ENCODE measurements around the gene MYL1. TPM values are rescaled to one million over a fixed set of nuclear protein-coding genes. Genes with fewer than 3 reads are reported as not detected.

Gene MYL1
- total RNA-seq, 1 experiment from 2014 or later, result not detected

GRCh38 chr2:210299866-210300373 is 15.1 kb downstream of the MYL1 start:
- H3K4me1 ChIP-seq (replicated peaks; ENCODE audit: insufficient read depth), result no peaks in the 10 kb centered on the region
- no peaks in the 10 kb centered on the region for H3K27me3 ChIP-seq (ENCODE audit: insufficient read depth, low read depth)
- POLR2A ChIA-PET (ENCODE audit: unreplicated experiment), result no interaction called here
- H3K27ac ChIP-seq, result no peak overlapping the region
- DNase-seq, result no peak
- intact Hi-C loops (cut with micrococcal nuclease; ENCODE audit: unreplicated experiment), result no loop called here
- H3K79me2 ChIP-seq (ENCODE audit: low read depth), result no peaks in the 10 kb centered on the region
- no peaks in the 10 kb centered on the region for H3K36me3 ChIP-seq (ENCODE audit: low read depth)
- H3F3A ChIP-seq (ENCODE audit: insufficient read depth, low read depth), result no peaks in the 10 kb centered on the region
- TF ChIP-seq, protein P1, sequence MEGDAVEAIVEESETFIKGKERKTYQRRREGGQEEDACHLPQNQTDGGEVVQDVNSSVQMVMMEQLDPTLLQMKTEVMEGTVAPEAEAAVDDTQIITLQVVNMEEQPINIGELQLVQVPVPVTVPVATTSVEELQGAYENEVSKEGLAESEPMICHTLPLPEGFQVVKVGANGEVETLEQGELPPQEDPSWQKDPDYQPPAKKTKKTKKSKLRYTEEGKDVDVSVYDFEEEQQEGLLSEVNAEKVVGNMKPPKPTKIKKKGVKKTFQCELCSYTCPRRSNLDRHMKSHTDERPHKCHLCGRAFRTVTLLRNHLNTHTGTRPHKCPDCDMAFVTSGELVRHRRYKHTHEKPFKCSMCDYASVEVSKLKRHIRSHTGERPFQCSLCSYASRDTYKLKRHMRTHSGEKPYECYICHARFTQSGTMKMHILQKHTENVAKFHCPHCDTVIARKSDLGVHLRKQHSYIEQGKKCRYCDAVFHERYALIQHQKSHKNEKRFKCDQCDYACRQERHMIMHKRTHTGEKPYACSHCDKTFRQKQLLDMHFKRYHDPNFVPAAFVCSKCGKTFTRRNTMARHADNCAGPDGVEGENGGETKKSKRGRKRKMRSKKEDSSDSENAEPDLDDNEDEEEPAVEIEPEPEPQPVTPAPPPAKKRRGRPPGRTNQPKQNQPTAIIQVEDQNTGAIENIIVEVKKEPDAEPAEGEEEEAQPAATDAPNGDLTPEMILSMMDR (conservative IDR thresholded peaks at IDR 0.05), result no peak
- TF ChIP-seq EZH2 (IDR thresholded peaks at IDR 0.05; ENCODE audit: low read depth), result no peak
- H3K4me3 ChIP-seq, result no peak overlapping the region
- H3K9me3 ChIP-seq (ENCODE audit: insufficient read depth, low read depth), result no peaks in the 10 kb centered on the region
- H2AFZ ChIP-seq, result no peak overlapping the region
- H3K9me2 ChIP-seq (ENCODE audit: insufficient read depth), result no peaks in the 10 kb centered on the region
- no peak overlapping the region for H3K4me2 ChIP-seq
- BruUV-seq (replicated peaks), result no TSS peak
- no peaks in the 10 kb centered on the region for H4K20me1 ChIP-seq (ENCODE audit: insufficient read depth)
- CTCF ChIA-PET, result no interaction called here

GRCh38 chr2:210288408-210288807 is 26.6 kb downstream of the MYL1 start:
- Histone ChIP-seq H3K4me2 (no peak overlapping the region), H3K9me2 (ENCODE audit: insufficient read depth) (no peaks in the 10 kb centered on the region), H4K20me1 (ENCODE audit: insufficient read depth) (no peaks in the 10 kb centered on the region), H3K27ac (no peak overlapping the region), H2AFZ (no peak overlapping the region), H3K36me3 (ENCODE audit: low read depth) (no peaks in the 10 kb centered on the region), H3K4me1 (replicated peaks; ENCODE audit: insufficient read depth) (no peaks in the 10 kb centered on the region), H3K27me3 (ENCODE audit: insufficient read depth, low read depth) (no peaks in the 10 kb centered on the region), H3F3A (ENCODE audit: insufficient read depth, low read depth) (no peaks in the 10 kb centered on the region), H3K9me3 (ENCODE audit: insufficient read depth, low read depth) (no peaks in the 10 kb centered on the region), H3K4me3 (no peak overlapping the region), H3K79me2 (ENCODE audit: low read depth) (no peaks in the 10 kb centered on the region)
- CTCF ChIA-PET, result no interaction called here
- POLR2A ChIA-PET (ENCODE audit: unreplicated experiment), result no interaction called here
- intact Hi-C loops (cut with micrococcal nuclease; ENCODE audit: unreplicated experiment), result no loop called here
- DNase-seq, result no peak
- no TSS peak for BruUV-seq (replicated peaks)
- TF ChIP-seq, protein P1 (conservative IDR thresholded peaks at IDR 0.05), result no peak
- no peak for TF ChIP-seq EZH2 (IDR thresholded peaks at IDR 0.05; ENCODE audit: low read depth)

DNA sequence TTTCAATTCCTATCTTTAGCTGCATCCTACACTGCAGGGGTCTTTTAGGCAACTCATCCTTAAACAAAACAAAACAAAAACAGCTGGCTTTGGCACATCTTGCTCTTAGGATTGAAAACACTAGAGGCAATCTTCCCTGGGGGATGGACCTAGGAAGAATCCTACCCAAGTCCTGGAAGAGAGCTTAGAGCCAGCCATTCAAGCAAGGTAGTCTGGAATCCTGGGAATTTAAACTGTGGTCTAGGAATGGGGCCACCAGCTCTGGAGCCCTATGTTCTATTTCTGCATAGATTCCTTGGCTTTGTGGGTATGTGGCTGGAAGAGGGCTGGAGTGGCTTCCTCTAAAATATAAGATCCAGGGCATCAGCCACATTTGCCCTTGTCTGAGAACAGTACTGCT is 27.7 kb downstream of the MYL1 start:
- no TSS peak for BruUV-seq (replicated peaks)
- CTCF ChIA-PET, result no interaction called here

More for the DNA sequence above, 27.7 kb downstream of the MYL1 start:
- H3K9me2 ChIP-seq (ENCODE audit: insufficient read depth), result no peaks in the 10 kb centered on the region
- H3K27ac ChIP-seq, result no peak overlapping the region
- H3K4me2 ChIP-seq, result no peak overlapping the region
- POLR2A ChIA-PET (ENCODE audit: unreplicated experiment), result no interaction called here
- intact Hi-C loops (cut with micrococcal nuclease; ENCODE audit: unreplicated experiment), result no loop called here
- no peak overlapping the region for H2AFZ ChIP-seq
- no peaks in the 10 kb centered on the region for H3K27me3 ChIP-seq (ENCODE audit: insufficient read depth, low read depth)
- no peaks in the 10 kb centered on the region for H4K20me1 ChIP-seq (ENCODE audit: insufficient read depth)
- no peak for TF ChIP-seq EZH2 (IDR thresholded peaks at IDR 0.05; ENCODE audit: low read depth)
- TF ChIP-seq, protein P1 (conservative IDR thresholded peaks at IDR 0.05), result no peak
- no peaks in the 10 kb centered on the region for H3K4me1 ChIP-seq (replicated peaks; ENCODE audit: insufficient read depth)
- H3K79me2 ChIP-seq (ENCODE audit: low read depth), result no peaks in the 10 kb centered on the region
- DNase-seq, result no peak
- no peak overlapping the region for H3K4me3 ChIP-seq
- H3K36me3 ChIP-seq (ENCODE audit: low read depth), result no peaks in the 10 kb centered on the region
- no peaks in the 10 kb centered on the region for H3K9me3 ChIP-seq (ENCODE audit: insufficient read depth, low read depth)
- H3F3A ChIP-seq (ENCODE audit: insufficient read depth, low read depth), result no peaks in the 10 kb centered on the region
